Measurements from ENCODE around the gene SEC14L1. TPM values are rescaled to one million over a fixed set of nuclear protein-coding genes. Genes with fewer than 3 reads are reported as not detected.

The SEC14L1 gene
- total RNA-seq, 1 donor from 2014 or later: 40.5 TPM

DNA sequence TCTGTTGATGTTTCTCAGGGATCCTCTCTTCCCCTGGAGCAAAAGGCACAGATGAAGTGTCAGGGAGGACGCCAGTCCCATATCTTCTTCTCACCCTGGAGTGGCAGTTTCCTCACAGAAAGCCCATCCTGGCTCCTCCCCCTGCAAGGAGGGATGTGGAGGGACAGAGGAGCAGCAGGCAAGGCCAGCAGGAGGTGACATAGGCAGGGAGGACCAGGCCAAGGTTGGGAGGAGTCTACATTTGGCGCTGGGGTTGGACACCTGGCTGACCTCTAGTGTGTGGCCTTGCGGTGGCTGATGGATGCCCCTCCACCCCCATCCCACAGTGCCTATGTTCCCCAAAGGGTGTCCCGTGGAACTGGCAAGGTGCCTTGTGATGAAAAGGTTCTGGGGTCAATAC is 125.4 kb downstream of the SEC14L1 start:
- no peaks in the 10 kb centered on the region for H3K36me3 ChIP-seq
- intact Hi-C loops (cut with DNase I): no loop called here
- H3K27ac ChIP-seq: no peak overlapping the region
- TF ChIP-seq POLR2AphosphoS5 (IDR thresholded peaks at IDR 0.05; ENCODE audit: insufficient read depth in 1 of 2, low read depth in 1 of 2): no peak
- TF ChIP-seq POLR2A (IDR thresholded peaks at IDR 0.05): no peak
- TF ChIP-seq, protein P1, sequence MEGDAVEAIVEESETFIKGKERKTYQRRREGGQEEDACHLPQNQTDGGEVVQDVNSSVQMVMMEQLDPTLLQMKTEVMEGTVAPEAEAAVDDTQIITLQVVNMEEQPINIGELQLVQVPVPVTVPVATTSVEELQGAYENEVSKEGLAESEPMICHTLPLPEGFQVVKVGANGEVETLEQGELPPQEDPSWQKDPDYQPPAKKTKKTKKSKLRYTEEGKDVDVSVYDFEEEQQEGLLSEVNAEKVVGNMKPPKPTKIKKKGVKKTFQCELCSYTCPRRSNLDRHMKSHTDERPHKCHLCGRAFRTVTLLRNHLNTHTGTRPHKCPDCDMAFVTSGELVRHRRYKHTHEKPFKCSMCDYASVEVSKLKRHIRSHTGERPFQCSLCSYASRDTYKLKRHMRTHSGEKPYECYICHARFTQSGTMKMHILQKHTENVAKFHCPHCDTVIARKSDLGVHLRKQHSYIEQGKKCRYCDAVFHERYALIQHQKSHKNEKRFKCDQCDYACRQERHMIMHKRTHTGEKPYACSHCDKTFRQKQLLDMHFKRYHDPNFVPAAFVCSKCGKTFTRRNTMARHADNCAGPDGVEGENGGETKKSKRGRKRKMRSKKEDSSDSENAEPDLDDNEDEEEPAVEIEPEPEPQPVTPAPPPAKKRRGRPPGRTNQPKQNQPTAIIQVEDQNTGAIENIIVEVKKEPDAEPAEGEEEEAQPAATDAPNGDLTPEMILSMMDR (IDR thresholded peaks at IDR 0.05): no peak
- DNase-seq (ENCODE audit: extremely low spot score in 2 of 2): no peak
- H3K4me1 ChIP-seq: no peaks in the 10 kb centered on the region
- no peak overlapping the region for H3K4me3 ChIP-seq
- no peaks in the 10 kb centered on the region for H3K27me3 ChIP-seq
- no peaks in the 10 kb centered on the region for H3K9me3 ChIP-seq

Small RNAs within 50 kb of the gene (small RNA-seq; reads per million reads assigned to genes)
- not detected for gene RNU4-47P
